Endothelial cell of umbilical vein (primary cell): Measurements from ENCODE around the gene ABT1. TPM values are rescaled to one million over a fixed set of nuclear protein-coding genes. Genes with fewer than 3 reads are reported as not detected.

ENCODE experiments used
- BruUV-seq: library from RNA; stranded (reverse); fragments of 400-500 nt; replicated peaks from 2 replicates; lab custom pipeline; 2021; lab: Mats Ljungman, UMichigan
- CTCF ChIA-PET: fragments of 300-600, 350-600 bp; sonication (Branson Sonifier 250); formaldehyde crosslinking; loops from one replicate; lab custom pipeline; 2021; ENCODE audit warnings: antibody characterized with exemption, inconsistent platforms; lab: Charles Lee
- POLR2A ChIA-PET: fragments of 300-600, 350-600 bp; sonication (Branson Sonifier 250); formaldehyde crosslinking; loops from one replicate; lab custom pipeline; 2021; ENCODE audit warnings: antibody characterized with exemption, inconsistent platforms; lab: Charles Lee
- DNase-seq: peaks from one replicate; pipeline ENCODE4 v3.0.0-alpha.2; 2011; ENCODE audit warnings: low read depth, low spot score
- FAIRE-seq: peaks from 2 replicates; lab custom pipeline; 2011; peaks lifted over from hg19 to GRCh38; lab: Jason Lieb, UNC
- H2AFZ ChIP-seq: 2 replicates; pipeline ENCODE4 v1.6.0; 2012; ENCODE audit warnings: low read depth, low read length, control low read depth, inconsistent platforms
- H3K27ac ChIP-seq: 2 replicates; pipeline ENCODE4 v1.5.1; 2011; ENCODE audit warnings: low read depth, mild to moderate bottlenecking, control low read depth, low read length, moderate library complexity; ENCODE audit not compliant: insufficient read depth
- H3K27me3 ChIP-seq, 2 experiments: 2 replicates each; pipeline versions ENCODE4 v1.6.0 to v1.6.1; 2011; ENCODE audit warnings: low read length in 2 of 2, mixed read lengths in 1 of 2; ENCODE audit not compliant: control insufficient read depth in 2 of 2, insufficient read depth in 2 of 2
- H3K36me3 ChIP-seq, 2 experiments: 2 replicates in 1 of 2; 3 replicates in 1 of 2; pipeline ENCODE4 v1.5.1; 2011; ENCODE audit warnings: low read length in 2 of 2, mild to moderate bottlenecking in 1 of 2, moderate library complexity in 1 of 2; ENCODE audit not compliant: control insufficient read depth in 2 of 2, insufficient read depth in 2 of 2; ENCODE audit errors: extremely low read depth in 1 of 2
- H3K4me1 ChIP-seq: 3 replicates; pipeline ENCODE4 v1.5.1; 2011; ENCODE audit warnings: mild to moderate bottlenecking, low read length; ENCODE audit not compliant: control insufficient read depth, insufficient read depth; ENCODE audit errors: extremely low read depth
- H3K4me2 ChIP-seq: 2 replicates; pipeline ENCODE4 v1.6.1; 2011; ENCODE audit warnings: low read length, control low read depth, mixed read lengths; ENCODE audit not compliant: insufficient read depth
- H3K4me3 ChIP-seq, 3 experiments: fragments of 200-600 bp in 1 of 3; sonication (generic), shearing (Covaris generic) in 1 of 3; replicated peaks in 1 of 3; 2 replicates each; pipeline ENCODE4 v1.5.1; 2011 to 2016; ENCODE audit warnings: control low read depth in 3 of 3, low read length in 3 of 3, mild to moderate bottlenecking in 2 of 3, inconsistent platforms in 1 of 3, low read depth in 1 of 3, moderate library complexity in 1 of 3; ENCODE audit not compliant: insufficient read depth in 1 of 3
- H3K79me2 ChIP-seq: 2 replicates; pipeline ENCODE4 v1.6.0; 2012; ENCODE audit warnings: low read length, inconsistent platforms; ENCODE audit not compliant: control insufficient read depth, insufficient read depth
- H3K9ac ChIP-seq: replicated peaks from 2 replicates; pipeline ENCODE3; 2011; ENCODE audit warnings: low read length, control low read depth; ENCODE audit not compliant: insufficient read depth; ENCODE audit errors: extremely low read depth
- H3K9me1 ChIP-seq: replicated peaks from 3 replicates; pipeline ENCODE4 v1.6.0; 2011; ENCODE audit warnings: mild to moderate bottlenecking, low read length; ENCODE audit not compliant: control insufficient read depth, insufficient read depth; ENCODE audit errors: extremely low read depth
- H3K9me3 ChIP-seq: replicated peaks from 2 replicates; pipeline ENCODE4 v1.5.1; 2012; ENCODE audit warnings: low read length, inconsistent platforms; ENCODE audit not compliant: control insufficient read depth, insufficient read depth
- H4K20me1 ChIP-seq: replicated peaks from 2 replicates; pipeline ENCODE3; 2011; ENCODE audit warnings: mild to moderate bottlenecking, low read length; ENCODE audit not compliant: control insufficient read depth, insufficient read depth; ENCODE audit errors: extremely low read depth
- EZH2 ChIP-seq: IDR thresholded peaks from 2 replicates; pipeline ENCODE4 v1.6.1; 2012; ENCODE audit warnings: borderline replicate concordance, low read depth, mild to moderate bottlenecking, moderate library complexity, low read length, inconsistent platforms; ENCODE audit not compliant: severe bottlenecking
- FOS ChIP-seq: IDR thresholded peaks from 2 replicates; pipeline ENCODE4 v1.6.1; 2011; ENCODE audit warnings: mild to moderate bottlenecking, low read length, moderate library complexity, borderline replicate concordance; ENCODE audit not compliant: insufficient read depth
- GATA2 ChIP-seq: IDR thresholded peaks from 2 replicates; pipeline ENCODE4 v1.7.0; 2011; ENCODE audit warnings: low read depth, mild to moderate bottlenecking, moderate library complexity, mixed read lengths, low read length; ENCODE audit not compliant: insufficient read length, insufficient read depth
- JUN ChIP-seq: IDR thresholded peaks from 2 replicates; pipeline ENCODE4 v1.6.1; 2011; ENCODE audit warnings: borderline replicate concordance, low read depth; ENCODE audit not compliant: insufficient read length, insufficient read depth
- MYC ChIP-seq: IDR thresholded peaks from one replicate; pipeline ENCODE4 v1.6.1; 2011; ENCODE audit warnings: mild to moderate bottlenecking, low read depth, low read length
- POLR2A ChIP-seq: IDR thresholded peaks from 2 replicates; pipeline ENCODE4 v1.6.1; 2012; ENCODE audit warnings: low read depth, mild to moderate bottlenecking, control low read depth, low read length
- POLR2AphosphoS5 ChIP-seq: IDR thresholded peaks from 2 replicates; pipeline ENCODE4 v1.6.1; 2012; ENCODE audit warnings: low read depth, mild to moderate bottlenecking, control low read depth, low read length, moderate library complexity; ENCODE audit not compliant: insufficient read depth
- dilution Hi-C: fragments of 300-500 bp; cut with MboI; formaldehyde crosslinking; loops from one replicate; pipeline ENCODE4 v1.15.0; 2019; ENCODE audit warnings: low sequenced_read_pairs; ENCODE audit not compliant: extremely low pct_ligation_motif_present
- intact Hi-C: fragments of 100-400 bp; cut with micrococcal nuclease; formaldehyde crosslinking; loops from one replicate; pipeline ENCODE4 v1.10.0; 2022
- polyA plus RNA-seq, 4 experiments: library from polyadenylated mRNA; depleted of rRNA in 3 of 4; stranded (reverse) in 3 of 4; unstranded in 1 of 4; fragments of >200 nt; gene quantifications; 2 replicates each; pipeline versions ENCODE4 v1.2.1 to v1.2.3, GENCODE V29; 2011 to 2012; ENCODE audit warnings: missing spikeins in 1 of 4
- total RNA-seq: library from RNA; stranded (reverse); gene quantifications from 2 replicates; pipeline ENCODE4 v1.2.3, GENCODE V29; 2021
- TF ChIP-seq, protein P1 (sequence below): IDR thresholded peaks from 2 replicates; pipeline ENCODE4 v1.6.1; 2011; ENCODE audit not compliant: insufficient read depth, insufficient read length
- TF ChIP-seq, protein P2 (sequence below), 2 donors: IDR thresholded peaks; 1 replicate in 1 of 2; 2 replicates in 1 of 2; pipeline ENCODE4 v1.5.1; 2011; ENCODE audit warnings: low read length in 2 of 2, mild to moderate bottlenecking in 2 of 2, moderate library complexity in 2 of 2, control low read depth in 1 of 2, inconsistent platforms in 1 of 2, low read depth in 1 of 2; ENCODE audit not compliant: insufficient read depth in 1 of 2; ENCODE audit errors: extremely low read depth in 1 of 2

Gene ABT1
- total and polyA plus RNA-seq, 2 donors (not counting 3 experiments of a cell fraction or from before 2014, with no cell fraction given): 20.1 to 22.2 TPM

DNA sequence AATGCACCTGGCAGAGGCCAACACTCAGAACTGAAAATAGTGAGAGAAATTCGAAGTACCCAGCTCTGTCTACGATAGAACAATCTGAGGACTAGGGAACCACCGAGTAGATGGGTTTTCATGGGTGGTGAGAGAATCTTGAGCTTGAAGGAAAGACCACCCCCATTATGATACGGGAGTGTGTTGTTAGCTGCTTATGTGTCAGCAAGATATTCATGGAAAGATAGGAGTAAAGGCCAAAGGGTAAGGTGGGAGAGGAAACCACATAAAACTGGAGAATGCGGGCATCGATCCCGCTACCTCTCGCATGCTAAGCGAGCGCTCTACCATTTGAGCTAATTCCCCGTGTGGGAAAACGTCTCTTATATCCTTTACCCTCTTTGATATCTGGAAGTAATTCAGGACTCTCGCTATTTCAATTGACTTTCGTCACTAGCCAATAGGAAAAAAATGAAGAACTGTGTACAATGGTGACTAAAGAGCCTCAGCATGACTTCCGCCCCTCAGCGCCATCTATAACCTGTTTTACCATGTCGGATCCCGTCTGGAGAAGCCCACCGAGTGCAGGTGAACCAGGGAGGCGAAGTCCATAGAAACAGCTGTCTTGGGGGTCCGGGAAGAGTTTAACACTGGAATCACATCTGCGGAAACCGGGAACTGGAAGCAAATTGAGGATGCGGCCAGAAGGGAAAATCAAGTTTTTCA is 25.0 kb upstream of the ABT1 start:
- no peaks in the 10 kb centered on the region for H3K36me3 ChIP-seq
- POLR2A ChIA-PET: interaction anchor here (0.7 to 0.8 kb wide), 2 partner anchors 9 to 550 kb away, joined by 4 to 6 read pairs; a partner anchor contains a TSS
- peak overlapping the region; percentile 76 for H3K9ac ChIP-seq
- peak overlapping the region; percentile 78 for H3K27ac ChIP-seq
- TF ChIP-seq JUN: no peak
- TF ChIP-seq POLR2A: no peak
- peak; percentile 76 for TF ChIP-seq GATA2
- TF ChIP-seq FOS: peak; percentile 19
- TF ChIP-seq POLR2AphosphoS5: peak; percentile 9
- TF ChIP-seq, protein P1, sequence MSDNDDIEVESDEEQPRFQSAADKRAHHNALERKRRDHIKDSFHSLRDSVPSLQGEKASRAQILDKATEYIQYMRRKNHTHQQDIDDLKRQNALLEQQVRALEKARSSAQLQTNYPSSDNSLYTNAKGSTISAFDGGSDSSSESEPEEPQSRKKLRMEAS: no peak
- peak overlapping the region; percentile 94 for H3K4me2 ChIP-seq
- no peaks in the 10 kb centered on the region for H3K79me2 ChIP-seq
- DNase-seq: peak; percentile 92
- no peaks in the 10 kb centered on the region for H3K9me3 ChIP-seq
- H4K20me1 ChIP-seq: no peaks in the 10 kb centered on the region
- no peaks in the 10 kb centered on the region for H3K9me1 ChIP-seq
- TSS peak; percentile 94 for BruUV-seq
- no peaks in the 10 kb centered on the region for H3K27me3 ChIP-seq
- intact Hi-C loops: loop anchor here (1.0 to 10.0 kb wide), 7 partner anchors 24 to 903 kb away; partner anchors contain the start of gene ZNF184
- dilution Hi-C loops: no loop called here
- CTCF ChIA-PET: interaction anchor here (0.7 to 14.8 kb wide), 13 partner anchors 15 to 1766 kb away, joined by 3 to 359 read pairs (median 5); partner anchors contain the start of gene ABT1
- peak overlapping the region; percentile 33 to 93 (median 92) for H3K4me3 ChIP-seq
- FAIRE-seq: peak; percentile 59
- H3K4me1 ChIP-seq: peaks cover 6% of the 10 kb centered on the region
- H2AFZ ChIP-seq: peak overlapping the region; percentile 91

DNA sequence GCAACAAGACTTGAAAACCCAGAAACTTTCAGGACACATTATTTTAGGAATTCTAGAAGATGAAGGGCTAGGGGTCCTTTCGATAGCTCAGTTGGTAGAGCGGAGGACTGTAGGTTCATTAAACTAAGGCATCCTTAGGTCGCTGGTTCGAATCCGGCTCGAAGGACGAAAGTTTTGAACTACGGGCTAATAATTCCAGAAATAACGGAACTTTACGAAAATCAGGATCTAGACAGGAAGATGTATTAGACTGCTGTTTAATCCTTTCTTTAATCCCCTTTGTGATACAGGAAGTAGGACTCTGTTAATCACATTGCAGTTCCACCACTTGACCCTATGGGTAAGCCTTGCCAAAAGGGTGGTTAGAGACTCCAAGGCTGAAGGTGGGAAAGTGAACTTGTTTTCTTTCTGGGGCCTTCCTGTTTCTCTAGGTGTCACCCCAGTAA is 21.2 kb upstream of the ABT1 start:
- CTCF ChIA-PET: interaction anchor here (3.7 to 14.8 kb wide), 2 partner anchors 13 to 234 kb away, joined by 21 to 359 read pairs; partner anchors contain the start of gene ABT1
- H3K9me1 ChIP-seq: no peaks in the 10 kb centered on the region
- H4K20me1 ChIP-seq: no peaks in the 10 kb centered on the region
- FAIRE-seq (peak; percentile 57), DNase-seq (peak; percentile 9)
- no peaks in the 10 kb centered on the region for H3K36me3 ChIP-seq
- H3K9ac ChIP-seq: no peak overlapping the region
- H3K4me2 ChIP-seq: no peak overlapping the region
- H3K79me2 ChIP-seq: no peaks in the 10 kb centered on the region
- BruUV-seq: no TSS peak
- H3K27me3 ChIP-seq: peaks cover 3 to 5% of the 10 kb centered on the region in 2 experiments
- no peak for TF ChIP-seq EZH2
- TF ChIP-seq POLR2AphosphoS5: no peak
- TF ChIP-seq MYC: no peak
- TF ChIP-seq FOS: no peak
- TF ChIP-seq, protein P2, sequence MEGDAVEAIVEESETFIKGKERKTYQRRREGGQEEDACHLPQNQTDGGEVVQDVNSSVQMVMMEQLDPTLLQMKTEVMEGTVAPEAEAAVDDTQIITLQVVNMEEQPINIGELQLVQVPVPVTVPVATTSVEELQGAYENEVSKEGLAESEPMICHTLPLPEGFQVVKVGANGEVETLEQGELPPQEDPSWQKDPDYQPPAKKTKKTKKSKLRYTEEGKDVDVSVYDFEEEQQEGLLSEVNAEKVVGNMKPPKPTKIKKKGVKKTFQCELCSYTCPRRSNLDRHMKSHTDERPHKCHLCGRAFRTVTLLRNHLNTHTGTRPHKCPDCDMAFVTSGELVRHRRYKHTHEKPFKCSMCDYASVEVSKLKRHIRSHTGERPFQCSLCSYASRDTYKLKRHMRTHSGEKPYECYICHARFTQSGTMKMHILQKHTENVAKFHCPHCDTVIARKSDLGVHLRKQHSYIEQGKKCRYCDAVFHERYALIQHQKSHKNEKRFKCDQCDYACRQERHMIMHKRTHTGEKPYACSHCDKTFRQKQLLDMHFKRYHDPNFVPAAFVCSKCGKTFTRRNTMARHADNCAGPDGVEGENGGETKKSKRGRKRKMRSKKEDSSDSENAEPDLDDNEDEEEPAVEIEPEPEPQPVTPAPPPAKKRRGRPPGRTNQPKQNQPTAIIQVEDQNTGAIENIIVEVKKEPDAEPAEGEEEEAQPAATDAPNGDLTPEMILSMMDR (IDR thresholded peaks at IDR 0.05; ENCODE audit: extremely low read depth in 1 of 2, insufficient read depth in 1 of 2, low read depth in 1 of 2, low read length in 2 of 2): no peak
- no peak for TF ChIP-seq POLR2A
- no peak for TF ChIP-seq JUN
- no peak for TF ChIP-seq GATA2
- TF ChIP-seq, protein P1: no peak
- no peaks in the 10 kb centered on the region for H3K9me3 ChIP-seq
- H2AFZ ChIP-seq: no peak overlapping the region
- POLR2A ChIA-PET: no interaction called here
- dilution Hi-C loops: no loop called here
- no peak overlapping the region for H3K27ac ChIP-seq
- intact Hi-C loops: loop anchor here (10.0 kb wide), 1 partner anchor 899 kb away; the partner anchor contains the start of gene ZNF184
- H3K4me3 ChIP-seq: no peak overlapping the region
- peaks cover 10% of the 10 kb centered on the region for H3K4me1 ChIP-seq
